ENCODE measurements around the gene COX19.

Gene COX19

GRCh38 chr7:974172-974571 lies 1.2 kb downstream of the COX19 start:
- Histone ChIP-seq H3K4me3 (peak overlapping the region; percentile 100), H3K27ac (no peak overlapping the region)
- no peak for TF ChIP-seq CTCF (IDR thresholded peaks at IDR 0.05)
- no peak for DNase-seq (ENCODE audit: low spot score)

GRCh38 chr7:973312-973711 lies 2.0 kb downstream of the COX19 start:
- TF ChIP-seq CTCF (IDR thresholded peaks at IDR 0.05): no peak
- no peak overlapping the region for H3K27ac ChIP-seq
- H3K4me3 ChIP-seq: peak overlapping the region; percentile 27
- no peak for DNase-seq (ENCODE audit: low spot score)

DNA sequence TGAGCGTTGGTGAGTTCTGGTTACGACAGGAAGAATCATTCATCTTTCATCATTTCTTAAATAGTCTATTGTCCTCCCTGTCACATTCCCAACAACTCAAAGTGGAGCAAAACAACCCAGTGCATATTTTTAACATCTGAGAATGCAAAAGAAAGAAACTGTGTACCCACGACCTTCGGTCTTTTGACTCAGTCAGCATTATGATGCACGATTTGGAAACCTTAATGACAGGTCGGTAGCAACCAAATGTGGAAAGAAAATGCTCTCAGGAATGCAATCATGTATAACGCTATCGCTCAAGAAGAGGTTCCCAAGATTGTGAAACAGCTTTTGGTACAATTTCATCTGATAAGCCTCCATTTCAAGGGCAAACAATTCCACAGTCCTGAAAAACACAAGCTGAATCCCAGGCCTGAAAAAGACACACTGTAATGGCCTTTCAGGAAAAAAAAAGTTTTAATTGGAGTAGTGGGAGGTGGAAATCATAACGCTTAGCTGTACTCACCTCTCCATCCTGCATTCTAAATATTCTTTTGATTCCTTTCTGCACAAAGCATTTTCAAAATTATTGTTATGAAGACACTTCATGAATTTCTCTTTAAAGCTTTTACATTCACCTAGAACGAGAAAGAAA lies 2.6 kb downstream of the COX19 start:
- H3K4me3 ChIP-seq: peak overlapping the region; percentile 27
- no peak for TF ChIP-seq CTCF (IDR thresholded peaks at IDR 0.05)
- no peak for DNase-seq (ENCODE audit: low spot score)
- H3K27ac ChIP-seq: no peak overlapping the region

GRCh38 chr7:972110-972509 lies 3.2 kb downstream of the COX19 start:
- no peak overlapping the region for H3K4me3 ChIP-seq
- H3K27ac ChIP-seq: no peak overlapping the region
- no peak for DNase-seq (ENCODE audit: low spot score)
- no peak for TF ChIP-seq CTCF (IDR thresholded peaks at IDR 0.05)

GRCh38 chr7:970744-971143 lies 4.6 kb downstream of the COX19 start:
- no peak for TF ChIP-seq CTCF (IDR thresholded peaks at IDR 0.05)
- H3K27ac ChIP-seq: no peak overlapping the region
- no peak for DNase-seq (ENCODE audit: low spot score)
- H3K4me3 ChIP-seq: no peak overlapping the region

GRCh38 chr7:969403-969802 lies 5.9 kb downstream of the COX19 start:
- Histone ChIP-seq H3K27ac (no peak overlapping the region), H3K4me3 (no peak overlapping the region)
- DNase-seq (ENCODE audit: low spot score): no peak
- TF ChIP-seq CTCF (IDR thresholded peaks at IDR 0.05): no peak

Data from coronary artery (tissue), 2 donors.